ENCODE measurements around the gene CCDC61.

Gene CCDC61

DNA sequence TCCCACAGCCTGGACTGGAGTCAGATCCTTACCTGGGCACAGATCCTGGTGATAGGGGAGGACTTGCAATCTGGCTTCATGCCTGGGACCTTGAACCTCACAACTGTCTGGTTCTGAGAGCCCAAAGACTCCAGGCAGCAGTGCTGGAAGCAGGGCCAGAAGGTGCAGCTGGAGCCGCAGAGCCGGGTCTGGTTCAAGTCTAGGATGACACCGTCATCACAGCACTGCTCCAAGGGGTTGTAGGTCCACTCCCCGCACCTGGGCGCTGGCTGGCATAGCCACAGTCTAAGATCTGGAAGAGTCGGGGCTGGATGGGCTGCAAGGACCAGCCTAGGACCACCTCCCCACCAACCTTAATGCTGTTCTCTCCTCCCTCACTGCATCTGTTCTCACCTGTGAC is 44.9 kb downstream of the CCDC61 start:
- DNase-seq (ENCODE audit: low read depth) = no peak

DNA sequence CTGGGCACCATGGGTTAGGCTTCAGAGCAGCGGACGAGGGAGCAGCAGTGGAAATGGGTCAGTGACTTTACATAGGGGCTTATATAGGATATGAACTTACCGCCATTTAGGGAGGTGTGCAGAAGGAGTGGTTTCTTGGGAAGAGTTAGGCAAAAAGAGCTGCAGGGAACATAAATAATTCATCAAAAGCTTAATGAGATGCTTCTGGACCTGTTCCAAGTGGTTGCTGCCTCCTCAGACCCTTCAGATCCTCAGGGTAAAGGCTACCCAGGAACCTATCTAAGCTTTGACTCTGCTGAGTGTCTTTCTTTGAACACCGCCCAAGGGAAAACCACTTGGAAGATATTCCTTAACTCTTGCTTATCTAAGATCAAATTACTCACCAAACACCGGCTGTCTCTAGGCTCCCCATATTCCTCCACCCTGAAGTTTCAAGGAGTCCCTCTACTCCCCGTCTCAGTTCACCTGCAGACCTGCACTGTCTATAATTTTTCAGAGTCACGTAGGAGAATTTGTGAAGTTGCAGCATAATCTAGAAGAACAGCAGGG is 45.8 kb downstream of the CCDC61 start, which contains the start of gene IGFL4:
Gene IGFL4 (minus strand): TSS at position 51 of the 549 bp plus-strand sequence. CDS start 40 bp downstream, at position 11.
- no peak for DNase-seq (ENCODE audit: low read depth)

DNA sequence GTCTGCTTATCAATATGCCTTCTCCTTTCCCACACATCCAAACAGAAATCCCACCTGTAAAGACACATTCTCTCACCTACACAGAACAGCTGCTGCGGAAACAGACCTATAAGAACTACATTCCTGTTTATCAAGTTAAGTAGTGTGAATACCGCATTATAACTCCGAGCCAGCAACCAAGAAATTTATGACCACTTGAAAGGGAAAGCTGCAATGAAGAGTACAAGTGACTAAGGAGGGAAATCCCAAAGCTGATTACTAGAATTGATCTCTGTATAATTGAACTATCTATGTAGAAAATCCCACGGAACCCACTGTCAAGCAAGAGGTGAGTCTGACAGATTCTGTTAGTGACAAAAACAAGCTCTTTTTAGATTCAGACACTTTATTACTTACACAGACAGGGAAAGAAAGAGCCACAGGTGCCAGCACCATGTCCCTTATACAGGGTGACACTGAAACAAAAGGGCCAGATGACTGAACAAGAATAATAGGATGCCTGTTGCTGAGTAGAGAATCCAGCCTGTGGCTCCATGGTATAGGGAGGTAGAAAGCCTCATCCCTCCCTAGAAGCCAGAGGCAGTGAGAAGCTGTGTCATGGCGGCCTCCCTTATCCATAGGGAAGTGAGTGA is 47.1 kb downstream of the CCDC61 start:
- DNase-seq (ENCODE audit: low read depth) = no peak

DNA sequence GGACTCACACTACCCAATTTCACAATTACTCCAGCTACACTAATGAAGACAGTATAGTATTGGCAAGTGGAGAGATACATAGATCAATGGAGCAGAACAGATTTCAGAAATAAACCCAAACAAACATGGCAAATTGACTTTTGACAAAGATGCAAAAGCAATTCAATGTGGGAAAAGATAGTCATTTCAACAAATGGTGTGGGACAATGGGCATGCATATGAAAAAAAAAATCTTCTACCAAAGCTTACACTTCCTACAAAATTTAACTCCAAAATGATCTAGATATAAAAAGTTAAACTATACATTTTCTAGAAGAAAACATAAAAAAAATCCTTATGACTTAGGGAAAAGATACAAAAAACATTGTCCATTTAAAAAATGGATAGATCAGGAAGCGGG is 48.3 kb downstream of the CCDC61 start:
- DNase-seq (ENCODE audit: low read depth) = no peak

DNA sequence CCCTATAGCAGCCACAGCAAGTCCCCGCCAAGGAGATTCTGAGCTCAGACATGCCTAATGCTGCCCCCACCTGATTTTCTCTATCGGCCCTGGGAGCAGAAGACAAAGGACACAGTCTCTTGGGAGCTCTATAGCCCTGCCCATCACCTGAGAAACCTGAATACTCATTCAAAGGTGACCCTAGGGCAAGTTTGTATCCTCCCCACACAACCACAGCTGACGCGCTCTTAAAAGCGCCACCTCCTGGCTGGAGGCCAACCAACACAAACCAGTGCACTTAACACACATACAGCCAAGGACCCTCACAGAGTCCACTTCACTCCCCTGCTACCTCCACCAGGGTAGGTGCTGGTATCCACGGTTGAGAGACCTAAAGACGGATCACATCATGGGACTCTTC is 54.3 kb downstream of the CCDC61 start:
- no peak for DNase-seq (ENCODE audit: low read depth)

DNA sequence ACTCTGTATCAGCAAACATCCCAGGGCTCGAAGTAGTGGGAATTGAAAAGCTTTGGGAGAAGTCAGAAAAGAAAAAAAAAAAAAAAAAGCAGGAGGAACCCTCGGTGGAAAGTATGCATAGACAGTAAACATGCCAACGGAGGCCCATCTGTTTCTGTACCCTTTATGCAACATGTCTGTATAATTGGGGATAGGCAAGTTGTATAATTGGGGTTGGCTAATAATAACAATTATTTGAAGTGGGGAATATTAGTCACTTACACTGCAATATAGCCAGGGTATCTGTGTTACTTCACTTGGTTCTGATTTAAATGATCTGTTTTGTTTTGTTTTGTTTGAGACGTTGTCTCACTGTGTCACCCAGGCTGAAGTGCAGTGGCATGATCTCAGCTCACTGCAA is 57.6 kb downstream of the CCDC61 start:
- DNase-seq (ENCODE audit: low read depth) = no peak

DNA sequence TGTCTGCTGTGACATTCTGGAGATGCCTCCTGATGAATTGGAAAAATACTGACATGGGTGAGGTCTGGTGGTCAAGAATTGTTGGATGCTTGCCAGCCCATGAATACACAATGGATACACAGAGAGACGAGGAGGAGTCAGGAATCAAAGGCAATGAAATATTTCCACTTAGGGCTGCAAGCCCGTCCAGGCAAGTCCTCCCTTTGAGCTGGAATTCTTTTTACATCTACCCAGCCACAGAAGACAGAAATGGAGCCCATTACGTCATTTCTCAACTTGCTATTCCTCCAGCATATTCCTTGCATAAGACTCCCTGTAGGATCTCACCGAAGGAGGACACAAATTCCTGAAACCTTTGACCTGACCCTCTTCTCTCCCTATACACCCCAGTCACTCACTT is 61.3 kb downstream of the CCDC61 start:
- DNase-seq (ENCODE audit: low read depth) = no peak

DNA sequence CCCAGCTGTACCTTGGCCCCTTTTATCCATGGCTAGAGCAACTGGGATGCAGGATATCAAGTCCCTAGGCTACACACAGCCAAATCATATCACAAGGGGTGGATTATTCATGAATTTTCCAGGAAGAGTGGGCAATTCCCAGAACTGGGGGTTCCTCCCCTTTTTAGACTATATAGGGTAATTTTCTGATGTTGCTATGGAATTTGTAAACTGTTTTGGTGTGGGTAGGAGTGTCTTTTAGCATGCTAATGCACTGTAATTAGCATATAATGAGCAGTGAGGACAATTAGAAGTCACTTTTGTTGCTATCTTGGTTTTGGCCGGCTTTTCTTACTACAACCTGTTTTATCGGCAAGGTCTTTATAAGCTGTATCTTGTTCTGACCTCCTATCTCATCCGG is 63.5 kb downstream of the CCDC61 start:
- DNase-seq (ENCODE audit: low read depth) = no peak

DNA sequence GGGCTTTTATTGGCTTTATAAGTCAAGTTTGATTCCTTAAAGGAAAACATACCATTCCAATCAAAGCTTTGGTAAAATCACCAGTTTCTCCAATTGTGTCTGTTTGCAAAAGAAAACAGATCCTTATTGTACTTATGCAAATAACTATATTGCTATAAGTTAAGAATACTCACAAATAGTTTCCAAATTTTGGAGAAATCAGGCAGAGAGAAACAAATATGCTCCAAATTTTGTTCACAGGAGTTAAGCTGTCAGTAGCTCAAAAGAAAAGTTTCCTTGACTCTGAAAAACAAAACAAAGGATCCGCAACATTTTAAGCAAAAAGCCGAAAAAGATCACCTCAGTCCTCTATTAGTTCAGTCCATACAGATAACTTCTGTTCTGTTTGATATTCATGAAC is 64.7 kb downstream of the CCDC61 start:
- no peak for DNase-seq (ENCODE audit: low read depth)

DNA sequence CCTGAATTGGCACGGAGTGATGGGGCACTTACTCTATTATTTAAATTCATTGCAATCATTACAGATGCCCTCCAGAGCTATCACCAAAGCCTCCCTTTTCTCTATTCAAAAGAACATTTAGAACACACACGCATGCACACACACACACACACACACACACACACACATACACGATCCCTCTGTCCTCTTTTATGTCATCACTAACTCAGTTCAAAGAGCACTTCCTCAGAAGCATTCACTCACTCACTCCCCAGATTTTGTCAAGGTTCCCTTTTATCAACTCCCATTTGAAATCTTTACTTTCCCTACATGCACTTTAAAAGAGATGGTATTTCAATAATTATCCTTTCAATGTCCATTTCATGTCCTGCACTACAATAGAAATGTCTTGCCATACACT is 67.9 kb downstream of the CCDC61 start:
- no peak for DNase-seq (ENCODE audit: low read depth)

DNA sequence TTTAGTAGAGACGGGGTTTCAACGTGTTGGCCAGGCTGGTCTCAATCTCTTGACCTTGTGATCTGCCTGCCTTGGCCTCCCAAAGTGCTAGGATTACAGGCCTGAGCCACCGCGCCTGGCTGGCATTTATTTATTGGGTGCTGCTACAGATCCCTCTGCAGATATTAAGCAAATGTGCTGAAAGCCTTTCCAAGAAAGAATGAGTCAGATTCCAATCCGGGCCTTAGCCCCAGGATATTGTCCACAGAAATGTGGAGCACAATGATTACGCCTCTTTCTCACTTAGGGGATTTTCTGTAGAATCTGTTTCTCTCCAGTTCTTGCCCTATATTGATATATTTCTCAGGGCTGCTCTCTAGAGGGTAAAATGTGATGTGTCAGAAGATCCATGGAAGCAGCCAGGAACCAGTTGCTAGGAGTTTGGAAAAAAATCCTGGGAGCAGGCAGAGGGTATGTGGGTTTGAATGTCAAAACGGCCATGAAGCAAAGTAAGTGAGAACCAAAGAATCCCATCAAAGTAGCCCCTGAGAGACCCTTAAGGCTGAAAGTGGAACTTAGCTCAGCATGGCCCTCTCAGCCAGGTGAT is 70.3 kb downstream of the CCDC61 start:
- no peak for DNase-seq (ENCODE audit: low read depth)

DNA sequence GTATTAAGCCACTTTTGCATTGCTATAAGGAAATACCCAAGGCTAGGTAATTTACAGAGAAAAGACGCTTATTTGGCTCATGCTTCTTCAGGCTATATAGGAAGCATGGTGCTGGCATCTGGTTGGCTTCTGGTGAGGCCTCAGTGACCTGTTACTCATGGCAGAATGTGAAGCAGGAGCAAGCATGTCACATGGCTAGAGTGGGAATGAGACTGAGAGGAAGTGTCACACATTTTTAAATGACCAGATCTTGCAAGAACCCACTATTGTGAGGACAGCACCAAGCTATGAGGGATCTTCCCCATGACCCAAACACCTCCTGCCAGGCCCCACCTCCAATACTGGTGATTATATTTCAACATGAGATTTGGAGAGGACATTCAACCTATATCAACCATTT is 71.2 kb downstream of the CCDC61 start:
- no peak for DNase-seq (ENCODE audit: low read depth)

DNA sequence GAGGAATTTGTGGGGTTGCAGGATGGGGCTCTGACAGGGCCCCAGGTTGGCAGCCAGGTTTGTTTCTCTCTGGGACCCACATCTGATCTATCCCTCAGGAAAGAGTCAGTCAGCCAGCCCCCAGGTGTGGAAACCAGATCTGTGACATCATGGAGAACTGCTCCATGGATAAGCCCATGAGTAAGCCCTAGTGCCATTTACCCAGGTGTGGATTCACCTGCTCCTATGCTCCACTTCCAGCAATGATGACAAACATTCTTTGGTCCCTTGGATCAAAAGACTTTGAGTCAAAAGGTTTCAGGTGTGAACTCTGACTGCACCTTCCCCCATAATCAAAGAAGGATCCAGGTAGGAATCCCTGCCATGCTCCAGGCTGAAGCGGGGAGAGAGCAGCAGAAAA is 72.4 kb downstream of the CCDC61 start:
- no peak for DNase-seq (ENCODE audit: low read depth)

All from activated T-cell treated with anti-CD3 and anti-CD28 coated beads for 24 hours (primary cell).